GM18520 (cell line): ENCODE data around the gene HSPG2.

ENCODE experiments used
- ATAC-seq: cut with Tn5 transposase; IDR thresholded peaks from one replicate; pipeline ENCODE4 v1.9.1; 2021; ENCODE audit not compliant: unreplicated experiment

The HSPG2 gene

DNA sequence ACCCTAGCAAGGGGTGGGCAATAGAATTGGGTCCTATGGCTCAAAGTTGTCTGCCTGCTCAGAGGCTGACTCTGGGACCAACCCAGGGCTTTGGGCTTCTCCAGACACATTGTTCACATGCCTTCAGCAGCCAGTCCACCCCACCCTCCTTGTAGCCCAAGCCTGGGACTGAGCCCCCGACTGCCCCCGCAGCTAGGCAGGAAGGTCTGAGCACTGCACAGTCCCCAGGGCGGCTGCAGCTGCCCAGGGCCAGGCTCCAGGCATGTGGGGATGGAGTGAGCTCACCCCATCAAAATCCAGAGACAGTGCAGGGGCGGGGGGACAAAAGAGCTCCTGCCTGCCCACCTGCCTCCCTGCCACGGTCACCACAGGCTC lies 35.6 kb downstream of the HSPG2 start:
- ATAC-seq = no peak

DNA sequence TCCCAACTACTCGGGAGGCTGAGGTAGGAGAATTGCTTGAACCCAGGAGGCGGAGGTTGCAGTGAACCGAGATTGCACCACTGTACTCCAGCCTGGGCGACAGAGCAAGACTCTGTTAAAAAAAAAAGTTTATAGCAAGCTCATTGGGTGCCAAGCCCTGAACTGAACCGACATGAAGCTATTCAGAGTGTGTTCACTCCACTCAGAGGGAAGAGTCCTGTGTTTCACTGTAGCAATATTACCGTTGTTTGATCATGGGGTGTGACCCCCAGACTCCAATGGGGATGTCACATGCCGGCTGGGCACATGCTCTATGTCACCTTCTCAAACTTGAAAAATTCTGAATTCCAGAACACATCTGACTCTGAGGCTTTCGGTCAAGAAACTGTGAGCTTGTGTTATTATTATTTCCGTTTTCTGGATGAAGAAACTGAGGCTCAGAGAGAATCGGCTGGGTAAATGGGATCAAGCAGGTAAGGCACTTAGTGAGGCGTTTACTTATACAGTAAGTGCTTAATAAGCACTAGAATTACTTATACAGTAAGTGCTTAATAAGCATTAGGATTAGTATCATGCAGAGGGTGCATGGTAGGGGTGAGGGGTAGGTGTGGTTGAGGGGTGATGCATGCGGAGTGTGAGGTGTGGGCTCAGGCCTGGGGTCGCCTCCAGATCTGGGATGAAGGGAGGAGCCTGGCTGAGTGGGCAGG lies 36.2 kb downstream of the HSPG2 start:
- ATAC-seq = no peak

DNA sequence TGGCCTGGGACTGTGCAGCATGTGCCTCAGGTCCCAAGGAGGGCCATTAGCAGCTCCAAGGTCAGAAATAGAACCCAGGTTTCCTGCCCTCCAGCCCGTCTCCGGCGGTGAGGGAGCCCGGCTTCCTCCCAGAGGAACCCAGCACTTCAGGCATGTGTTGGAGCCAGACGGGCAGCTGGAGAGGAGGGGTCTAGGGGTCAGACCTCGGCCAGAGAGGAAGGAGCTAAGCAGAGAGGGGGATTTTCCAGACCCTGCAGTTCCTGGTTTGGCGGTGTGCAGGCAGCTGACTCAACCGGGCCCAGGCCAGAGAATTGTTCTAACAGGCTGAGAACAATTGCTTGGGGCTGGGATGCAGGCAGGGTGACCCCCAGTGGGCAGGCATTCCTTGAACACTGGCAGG lies 37.1 kb downstream of the HSPG2 start:
- ATAC-seq = no peak

DNA sequence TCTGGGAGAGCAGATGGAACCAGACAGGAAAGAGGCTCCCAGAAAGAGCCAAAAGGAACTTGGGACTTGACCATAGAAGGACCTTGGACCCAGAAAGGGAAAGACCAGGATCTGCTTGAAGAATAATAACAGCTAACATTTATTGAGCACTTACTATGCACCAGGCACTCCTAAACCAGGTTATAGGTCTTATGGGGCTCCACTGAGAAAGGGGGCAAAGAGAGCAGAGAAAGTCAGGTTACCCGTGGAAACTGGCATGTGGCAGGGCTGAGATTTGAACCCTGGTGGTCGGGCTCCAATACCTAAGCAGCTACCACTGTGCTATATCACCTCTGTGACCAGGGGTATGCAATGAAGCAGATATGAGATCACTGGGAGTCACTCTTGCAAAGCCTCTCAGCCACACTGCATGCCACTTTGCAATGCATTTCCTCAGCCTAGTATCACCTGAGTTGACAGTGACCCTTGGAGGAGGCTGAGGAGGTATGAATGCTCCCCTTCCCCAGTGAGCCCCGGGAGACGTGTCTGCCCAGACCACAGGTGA lies 37.8 kb downstream of the HSPG2 start:
- ATAC-seq = no peak

DNA sequence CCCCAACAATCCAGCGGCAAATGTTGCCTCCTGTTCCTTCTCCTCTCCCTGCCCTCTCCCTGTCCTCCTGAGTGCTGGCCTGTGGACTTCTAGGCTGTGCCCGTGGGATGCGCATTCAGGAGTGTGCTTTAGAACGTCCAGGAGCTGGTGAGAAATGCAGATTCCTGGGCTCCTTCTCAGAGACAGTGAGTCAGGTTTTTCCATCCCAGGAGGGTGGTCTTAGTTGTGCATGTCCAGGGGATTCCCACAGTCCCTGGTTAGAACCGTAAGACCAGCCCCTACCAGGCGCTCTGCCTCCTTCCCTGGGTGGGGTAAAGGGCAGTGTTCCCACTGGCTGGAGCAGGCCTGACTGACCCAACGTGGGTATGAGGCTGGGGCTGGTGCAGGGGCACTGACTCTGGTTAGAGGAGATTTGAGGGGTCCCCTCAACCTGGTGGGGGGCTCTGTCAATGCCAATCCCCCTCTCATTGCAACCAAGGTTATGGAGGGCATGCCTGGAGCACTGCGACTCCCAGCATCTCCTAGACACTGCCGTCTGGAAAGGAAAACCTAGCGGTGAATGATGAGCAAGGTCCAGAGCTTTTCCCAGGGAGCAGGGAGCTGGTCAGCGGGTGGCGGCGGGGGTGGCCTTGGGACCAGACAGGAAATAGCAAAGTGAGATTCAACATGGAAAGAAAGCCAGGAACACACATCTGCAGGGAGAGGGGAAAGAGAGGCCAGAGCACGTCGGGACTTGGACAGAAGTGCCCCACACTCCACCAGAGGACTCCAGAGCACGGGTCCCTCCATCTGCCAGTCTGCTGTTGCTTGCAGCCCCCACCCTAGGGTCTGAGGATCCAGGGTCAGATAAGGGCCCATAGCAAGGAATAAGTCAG lies 38.5 kb downstream of the HSPG2 start:
- no peak for ATAC-seq

DNA sequence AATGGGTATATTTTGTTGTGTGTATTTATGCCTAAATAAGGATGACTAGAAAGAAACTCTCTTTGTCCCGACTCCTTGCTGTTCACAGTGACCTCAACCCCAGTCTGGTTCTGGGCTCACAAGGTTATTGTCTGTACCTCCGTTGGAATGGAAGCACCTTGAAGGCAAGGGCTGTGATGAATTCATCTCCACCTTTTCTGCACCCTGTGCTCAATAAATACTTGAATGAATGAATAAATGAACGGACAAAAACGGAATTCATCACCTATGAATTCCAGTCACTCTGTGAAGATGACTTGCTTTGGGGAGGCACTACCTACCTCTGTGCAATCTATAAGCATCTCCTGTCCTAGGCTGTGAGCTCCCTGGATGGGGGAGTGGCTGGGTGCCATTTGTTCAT lies 39.3 kb downstream of the HSPG2 start:
- ATAC-seq = no peak

DNA sequence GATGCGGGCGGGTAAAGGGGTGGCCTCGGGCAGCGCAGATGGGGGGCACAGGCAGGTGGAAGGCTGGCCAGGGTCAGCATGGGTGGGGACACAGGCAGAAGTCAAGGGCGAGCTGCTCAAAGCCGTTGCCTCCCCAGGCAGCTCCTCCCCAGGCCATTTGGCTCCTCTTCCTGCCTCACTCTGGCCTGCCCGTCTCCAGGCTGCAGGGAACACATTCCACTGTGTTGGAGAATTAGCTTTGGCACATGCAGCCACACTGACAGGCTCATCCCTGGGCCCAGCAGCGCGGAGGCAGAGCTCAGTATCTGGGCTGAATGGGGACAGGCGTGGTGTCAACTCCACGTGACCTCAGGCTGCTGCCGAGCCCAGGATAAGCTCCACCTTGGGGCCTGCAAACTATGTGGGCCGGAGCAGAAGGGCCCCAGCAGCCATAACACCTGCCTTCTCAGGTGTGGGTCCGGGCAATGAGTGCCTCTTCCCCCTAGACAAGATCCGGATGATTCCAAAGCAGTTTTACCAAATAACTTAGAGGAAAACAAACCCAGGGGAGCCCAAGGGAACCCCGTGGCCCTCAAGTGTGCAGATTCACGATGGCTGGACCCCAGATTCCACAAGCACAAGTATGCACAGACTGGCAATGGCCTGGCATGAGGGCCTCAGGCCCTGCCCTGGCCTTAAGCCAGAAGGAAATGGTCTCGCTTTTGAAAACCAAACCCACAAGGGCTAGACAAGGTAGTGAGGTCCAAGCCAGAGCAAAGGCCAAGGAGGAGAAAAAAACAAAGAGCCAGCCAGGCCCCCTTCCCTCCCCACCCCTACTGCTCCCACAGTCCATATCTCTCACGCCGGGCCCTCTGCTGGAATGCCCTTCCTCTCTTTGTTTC lies 40.2 kb downstream of the HSPG2 start:
- no peak for ATAC-seq

DNA sequence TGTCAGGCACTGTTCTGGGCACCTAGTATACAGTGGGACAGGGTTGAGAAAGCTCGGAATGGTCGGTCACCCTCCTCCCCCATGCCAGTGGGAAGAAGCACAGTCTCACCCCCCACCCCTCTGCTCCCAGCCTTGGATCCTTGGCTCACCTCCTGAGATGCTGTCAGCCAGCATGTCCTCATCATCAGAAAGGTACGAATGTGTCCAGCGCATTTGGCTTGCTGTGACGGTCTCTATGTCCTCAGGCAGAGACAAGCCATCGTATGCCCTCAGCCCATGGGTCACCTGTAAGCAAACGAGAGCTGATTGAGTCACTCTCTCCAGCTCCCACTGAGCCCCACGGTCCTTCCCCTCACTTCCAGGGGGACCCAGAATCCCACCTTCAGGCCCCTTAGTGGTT lies 41.1 kb downstream of the HSPG2 start:
- no peak for ATAC-seq

DNA sequence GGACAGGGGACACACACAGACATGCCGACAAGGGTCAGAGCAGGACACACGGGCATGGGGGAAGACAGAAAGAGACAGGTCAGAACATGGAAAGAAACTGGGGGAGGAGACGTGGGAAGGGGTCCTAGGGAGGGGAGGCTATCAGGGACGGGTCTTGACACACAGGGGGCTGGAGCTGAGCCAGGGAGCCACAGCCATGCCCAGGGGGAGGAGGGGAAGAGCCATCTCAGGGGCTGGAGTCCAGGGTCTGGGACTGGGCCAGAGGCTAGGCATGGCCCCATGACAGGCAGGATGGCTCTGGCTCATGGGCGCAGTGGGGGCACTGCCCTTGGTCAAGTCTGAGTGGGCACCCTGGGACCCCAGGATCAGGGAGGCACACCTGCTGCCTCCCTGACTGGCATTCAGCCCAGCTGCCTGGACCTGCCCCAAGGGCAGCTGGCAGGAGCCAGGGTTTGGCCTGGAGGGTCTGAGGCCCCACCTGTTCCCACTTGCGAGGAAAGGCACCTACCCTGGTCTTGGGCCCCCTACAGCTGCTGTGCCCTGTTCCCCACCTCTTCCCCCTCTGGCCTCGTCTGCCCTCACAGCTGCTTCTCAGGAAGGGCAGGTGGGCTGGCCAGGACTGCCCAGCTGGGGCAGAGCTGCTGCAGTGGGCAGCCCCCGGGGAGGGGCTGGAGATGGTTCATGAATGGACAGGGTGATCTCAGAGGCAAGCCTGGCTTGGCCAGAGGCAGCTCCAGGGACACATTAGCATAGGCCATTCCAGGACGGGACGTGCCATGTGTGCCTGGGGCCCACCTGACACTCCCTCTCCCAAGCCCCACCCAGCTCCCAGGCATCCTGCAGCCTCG lies 42.9 kb downstream of the HSPG2 start:
- ATAC-seq = no peak

DNA sequence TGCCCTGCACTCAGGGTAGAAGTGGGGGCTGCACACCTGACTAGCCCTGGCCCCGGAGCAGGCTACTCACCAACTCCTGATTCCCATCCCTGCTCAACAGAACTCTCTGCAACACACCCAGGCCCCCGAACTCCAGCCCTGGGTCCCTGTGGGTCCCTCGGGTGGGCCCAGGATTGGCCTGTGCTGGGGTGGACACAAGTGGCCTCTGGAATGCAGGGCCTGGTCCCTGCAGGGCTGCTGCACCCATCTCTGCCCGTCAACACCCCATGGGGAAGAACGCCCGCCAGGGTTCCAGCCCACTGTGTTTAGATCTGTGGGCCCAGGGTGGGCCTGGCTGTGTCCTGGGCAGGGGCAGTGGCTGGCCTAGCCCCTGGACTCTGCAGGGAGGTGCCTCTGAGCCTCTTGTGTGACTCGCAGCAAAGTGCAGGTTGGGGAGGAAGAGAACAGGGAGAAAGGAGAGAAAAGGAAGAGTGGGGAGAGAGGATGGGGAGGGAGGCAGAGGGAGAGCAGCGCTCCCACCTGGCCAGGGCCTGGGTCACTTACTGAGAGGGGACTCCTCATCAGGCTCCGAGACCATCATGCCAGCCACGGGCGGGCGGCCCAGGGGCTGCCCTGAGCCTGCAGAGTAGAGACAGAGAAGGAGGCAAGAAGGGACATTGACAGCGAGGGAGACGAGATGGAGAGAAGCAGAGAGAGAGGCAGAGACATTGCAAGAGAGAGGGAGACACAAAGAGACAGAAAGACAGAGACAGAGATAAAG lies 43.9 kb downstream of the HSPG2 start:
- no peak for ATAC-seq

DNA sequence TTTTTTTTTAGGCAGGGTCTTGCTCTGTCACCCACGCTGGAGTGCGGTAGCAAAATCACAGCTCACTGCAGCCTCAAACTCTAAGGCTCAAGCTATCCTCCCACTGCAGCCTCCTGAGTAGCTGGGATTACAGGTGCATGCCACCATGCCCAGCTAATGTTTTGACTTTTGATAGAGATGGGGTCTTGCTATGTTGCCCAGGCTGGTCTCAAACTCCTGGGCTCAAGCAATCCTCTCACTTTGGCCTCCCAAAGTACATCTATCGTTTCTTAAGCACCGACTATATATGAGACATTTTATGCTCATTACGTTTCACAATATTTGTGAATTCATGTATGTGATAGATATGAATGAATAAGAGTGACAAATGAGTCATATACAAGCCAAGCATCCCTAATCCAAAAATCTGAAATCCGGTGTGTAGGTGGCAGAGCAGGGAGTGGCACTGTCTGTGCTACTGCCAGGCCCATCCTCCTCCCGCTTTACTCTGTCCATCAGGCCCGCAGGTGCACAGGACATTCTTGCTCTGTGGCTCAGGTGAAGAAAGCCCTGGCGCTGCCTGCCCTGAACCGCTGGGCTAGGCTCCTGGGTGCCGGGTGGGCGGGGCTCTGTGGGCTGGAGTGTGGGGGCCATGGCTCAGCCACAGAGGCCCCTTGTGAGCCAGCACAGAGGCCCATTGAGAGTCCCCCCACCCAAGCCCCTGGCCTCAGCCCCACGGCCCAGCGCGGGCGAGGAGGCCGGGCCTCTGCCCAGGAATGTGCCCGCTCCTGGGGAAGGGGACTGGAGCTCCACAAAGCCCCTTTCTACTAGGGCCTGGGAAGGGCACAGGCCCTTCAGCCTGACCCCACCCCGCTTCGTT lies 45.3 kb downstream of the HSPG2 start:
- ATAC-seq = no peak

DNA sequence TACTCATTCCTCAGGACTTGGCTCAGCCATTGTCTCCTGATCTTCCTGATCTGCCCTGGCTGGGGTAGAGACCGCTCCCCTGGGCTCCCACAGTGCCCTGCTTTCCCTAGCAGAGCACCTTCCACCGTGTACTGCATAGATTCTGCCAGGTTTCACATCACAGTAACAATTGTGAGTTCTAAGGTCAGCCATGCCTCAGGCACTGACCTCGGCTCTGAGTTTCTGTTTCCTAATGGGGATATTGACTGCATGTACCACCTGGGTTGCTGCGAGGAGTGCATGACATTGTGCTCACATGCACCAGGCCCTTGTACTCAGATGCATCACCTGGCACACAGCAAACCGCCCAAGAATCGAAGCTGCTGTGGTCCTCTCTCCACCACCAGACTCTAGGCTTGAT lies 46.0 kb downstream of the HSPG2 start:
- ATAC-seq = no peak

DNA sequence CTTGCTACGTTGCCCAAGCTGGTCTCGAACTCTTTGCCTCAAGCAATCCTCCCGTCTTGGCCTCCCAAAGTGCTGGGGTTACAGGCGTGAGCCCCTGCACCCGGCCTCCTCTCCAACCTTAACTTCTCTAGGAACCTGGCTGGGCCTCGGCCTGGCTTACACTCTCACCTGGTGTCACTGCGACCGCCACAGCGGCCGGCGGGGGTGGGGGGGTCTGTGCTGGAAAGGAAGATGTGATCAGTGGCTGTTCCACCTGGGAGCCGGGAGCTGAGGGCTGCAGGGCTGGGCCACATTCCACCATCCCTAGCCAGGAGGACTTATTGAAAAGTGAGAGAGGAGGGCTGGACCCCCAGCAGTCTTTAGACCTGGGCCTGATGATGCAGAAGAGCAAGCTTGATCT lies 48.6 kb downstream of the HSPG2 start:
- ATAC-seq = no peak

DNA sequence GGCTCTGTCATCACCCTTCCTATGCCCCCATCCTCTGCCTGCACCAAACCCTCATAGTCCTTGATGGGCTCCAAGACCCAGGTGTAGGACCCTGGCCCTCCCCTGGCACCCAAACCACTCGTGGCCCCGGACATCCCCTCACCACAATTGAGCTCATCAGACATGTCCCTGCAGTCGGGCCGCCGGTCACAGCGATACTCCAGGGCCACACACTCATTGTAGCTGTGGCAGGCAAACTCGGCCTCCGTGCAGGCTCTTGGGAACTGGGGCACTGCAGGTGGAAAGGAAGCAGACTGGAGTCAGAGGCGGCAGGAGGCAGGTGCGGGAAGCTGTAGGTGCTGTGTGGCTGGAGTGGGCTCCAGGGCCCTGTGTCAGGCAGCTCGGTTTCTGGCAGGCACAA lies 49.3 kb downstream of the HSPG2 start:
- no peak for ATAC-seq

DNA sequence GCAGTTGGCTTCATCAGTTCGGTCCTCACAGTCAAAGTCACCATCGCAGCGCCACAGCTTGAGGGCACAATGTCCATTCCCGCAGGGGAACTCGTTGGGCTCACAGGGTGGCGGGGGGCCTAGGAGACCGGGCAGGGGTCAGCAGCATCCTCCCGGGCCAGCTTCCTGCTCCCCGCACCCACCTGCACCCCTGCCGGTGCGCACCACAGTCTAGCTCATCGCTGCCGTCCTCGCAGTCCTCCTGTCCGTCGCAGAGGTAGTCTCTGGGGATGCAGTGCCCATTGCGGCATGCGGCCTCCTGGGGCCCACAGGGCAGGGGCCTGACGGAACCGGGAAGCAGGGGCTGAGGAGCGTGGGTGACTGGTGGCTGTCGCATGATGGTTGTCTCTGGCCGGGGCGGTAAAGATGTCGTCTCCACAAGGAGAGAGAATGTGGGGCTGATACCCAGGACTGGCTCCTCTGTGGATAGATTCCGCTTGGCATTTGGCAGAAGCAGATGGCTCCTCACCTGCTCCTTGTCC lies 49.8 kb downstream of the HSPG2 start:
- no peak for ATAC-seq

DNA sequence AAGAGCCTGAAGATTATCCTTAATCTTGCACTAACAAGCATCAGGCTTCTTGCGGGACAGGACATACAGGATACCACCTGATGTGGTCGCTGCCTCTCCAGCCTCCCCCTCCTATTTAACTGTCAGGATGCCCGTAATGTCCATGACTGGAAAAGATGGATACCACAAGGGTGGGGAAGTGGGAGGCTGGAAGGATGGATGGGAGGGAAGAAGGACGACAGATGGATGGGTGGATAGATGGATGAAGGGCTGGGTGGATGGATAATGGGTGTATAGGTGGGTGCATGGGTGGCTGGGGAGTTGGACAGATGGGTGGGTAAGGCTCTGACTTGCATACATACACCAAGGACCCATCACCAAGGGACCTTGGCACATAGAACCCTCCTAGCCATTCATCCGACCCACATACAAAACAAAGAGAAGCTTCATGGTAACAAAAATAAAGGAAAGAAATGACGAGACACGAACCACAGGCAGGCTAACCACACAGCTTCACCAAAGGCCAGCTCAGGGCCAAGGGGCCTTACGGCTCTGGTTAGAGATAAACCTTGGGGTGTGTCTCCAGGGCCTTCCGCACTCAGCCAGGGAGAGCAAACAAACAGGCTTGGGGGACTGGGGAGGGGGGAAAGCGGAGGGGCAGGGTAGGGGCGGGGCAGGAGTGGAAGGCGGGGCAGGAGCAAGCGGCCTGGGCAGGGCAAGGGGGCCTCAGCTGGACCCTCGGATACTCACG lies 50.5 kb downstream of the HSPG2 start:
- ATAC-seq = no peak

DNA sequence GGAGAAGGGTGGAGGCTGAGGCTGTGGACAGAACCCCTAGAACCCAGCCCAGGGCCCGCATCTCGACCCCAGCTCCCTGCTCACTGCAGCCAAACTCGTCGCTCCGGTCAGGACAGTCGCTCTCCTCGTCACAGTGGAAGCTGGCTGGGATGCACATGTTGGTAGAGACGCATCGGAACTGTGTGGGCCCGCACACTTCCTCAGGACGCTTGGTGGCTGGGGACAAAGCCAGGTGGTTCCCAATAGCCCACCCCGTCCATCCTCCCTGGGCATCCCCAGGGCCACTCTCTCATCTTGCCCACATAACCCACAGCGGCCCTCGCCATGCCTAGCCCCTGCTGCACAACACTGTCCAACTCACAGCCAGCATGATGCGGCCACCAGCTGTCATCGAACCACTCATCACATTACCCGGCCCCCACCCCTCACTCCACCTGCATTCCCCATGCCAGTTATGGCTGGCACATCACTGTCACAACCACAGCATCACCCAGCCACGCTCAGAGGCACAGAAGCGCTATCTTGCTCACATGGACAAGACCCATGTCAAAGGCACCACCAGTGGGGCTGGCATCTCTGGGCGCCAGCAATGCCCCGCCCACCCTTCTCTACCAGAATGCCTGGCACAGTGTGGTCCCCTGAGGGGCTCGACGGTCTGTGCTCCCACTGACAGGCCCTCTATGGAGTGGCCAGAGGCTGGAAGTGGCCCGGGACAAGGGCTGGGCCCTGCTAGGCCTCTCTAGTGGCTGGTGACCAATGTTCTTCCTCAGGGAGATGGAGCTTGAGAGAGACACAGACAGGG lies 51.7 kb downstream of the HSPG2 start:
- no peak for ATAC-seq
